SK-N-DZ (cell line): ENCODE measurements around the gene SKP1.

ENCODE experiments used
- DNase-seq: peaks from one replicate; pipeline ENCODE4 v3.0.0-alpha.2; 2015; ENCODE audit warnings: low spot score

Gene SKP1

DNA sequence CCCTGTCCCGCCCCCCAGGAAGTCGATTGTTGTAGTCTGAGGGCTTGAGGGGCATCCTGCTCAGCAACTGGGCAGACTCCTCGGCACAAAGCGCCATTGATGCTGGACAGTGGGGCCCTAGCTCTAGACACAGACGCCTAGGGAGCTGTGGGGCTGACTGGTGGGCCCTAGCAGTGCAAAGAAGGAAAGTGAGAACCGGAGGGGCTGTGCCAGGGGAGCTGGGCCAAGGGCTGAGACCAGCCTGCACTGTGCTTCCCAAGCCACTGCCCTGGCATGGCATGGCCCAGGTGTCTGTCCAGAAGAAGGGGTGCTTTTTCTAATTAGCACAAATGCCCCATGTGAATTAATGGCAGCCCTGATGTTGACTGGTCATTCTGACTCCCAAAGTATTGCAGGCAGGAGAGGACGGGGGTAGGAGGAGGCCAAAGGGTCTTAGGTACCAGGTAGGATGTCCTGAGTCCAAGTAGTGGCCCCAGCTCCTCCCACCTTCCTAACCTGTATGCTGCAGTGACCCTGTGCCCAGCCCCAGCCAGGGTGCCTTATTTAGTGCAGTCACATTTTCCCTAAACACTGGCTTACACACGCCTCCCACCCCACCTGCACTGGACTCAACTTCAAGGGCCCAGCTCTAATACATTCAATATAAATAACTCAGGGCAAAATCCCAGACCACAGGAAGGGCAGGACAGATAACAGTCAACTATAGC lies 46.4 kb downstream of the SKP1 start:
- DNase-seq = no peak

DNA sequence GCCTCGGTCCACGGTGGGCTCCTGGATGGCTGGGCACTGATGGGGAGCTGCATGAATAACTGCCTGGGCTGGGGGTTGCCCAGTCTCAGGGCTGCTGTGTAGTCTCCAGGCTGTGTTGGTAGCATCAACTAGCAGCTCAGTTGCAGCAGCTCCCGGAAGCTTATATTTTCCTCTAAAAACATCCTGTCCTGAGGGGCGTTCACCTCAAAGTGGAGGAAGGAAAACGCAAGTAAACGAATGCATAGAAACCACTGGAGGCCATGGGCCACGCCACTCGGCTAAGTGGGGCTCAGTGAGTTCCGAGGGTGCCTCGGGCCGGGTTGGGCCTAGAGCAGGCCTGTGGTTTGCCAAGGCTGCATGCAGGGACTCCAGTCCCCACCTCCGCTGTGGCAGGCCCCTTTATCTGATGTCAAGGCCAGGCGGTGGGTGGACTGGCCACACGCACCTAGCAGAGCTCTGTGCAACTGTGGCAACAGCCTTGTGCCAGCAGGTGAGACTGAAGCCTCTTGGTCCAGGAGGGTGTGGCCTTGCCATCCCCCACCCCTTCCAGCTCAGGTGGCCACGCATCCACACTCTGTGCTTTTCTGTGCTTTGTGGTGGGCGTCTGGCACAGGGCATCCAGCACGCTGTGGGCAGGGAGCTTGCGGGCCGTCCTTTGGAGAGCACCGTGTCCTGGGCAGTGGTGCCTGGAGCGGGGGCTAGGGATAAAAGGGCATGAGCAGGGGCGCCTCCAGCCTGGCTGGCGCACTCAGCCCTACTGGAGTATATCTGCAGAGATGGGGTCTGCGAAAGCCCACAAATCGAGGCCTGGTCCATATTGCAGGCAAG lies 47.1 kb downstream of the SKP1 start:
- no peak for DNase-seq

DNA sequence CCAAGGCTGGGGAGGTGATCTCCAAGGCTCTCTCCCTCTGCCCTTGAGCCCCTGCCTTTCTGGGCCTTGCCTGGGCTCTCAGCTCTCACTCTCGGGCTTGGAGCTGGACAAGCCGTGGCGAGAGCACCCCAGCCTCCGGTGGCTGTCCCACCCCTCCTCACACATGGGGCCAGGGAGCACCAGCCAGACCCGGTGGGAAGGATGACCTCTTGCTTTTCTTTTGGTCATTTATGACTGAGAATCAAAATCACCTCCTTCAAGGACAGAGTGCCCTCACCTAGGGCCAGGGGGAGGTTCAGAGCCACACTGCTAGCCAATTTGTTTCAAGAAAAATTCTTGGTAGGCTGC lies 48.1 kb downstream of the SKP1 start:
- DNase-seq = no peak

DNA sequence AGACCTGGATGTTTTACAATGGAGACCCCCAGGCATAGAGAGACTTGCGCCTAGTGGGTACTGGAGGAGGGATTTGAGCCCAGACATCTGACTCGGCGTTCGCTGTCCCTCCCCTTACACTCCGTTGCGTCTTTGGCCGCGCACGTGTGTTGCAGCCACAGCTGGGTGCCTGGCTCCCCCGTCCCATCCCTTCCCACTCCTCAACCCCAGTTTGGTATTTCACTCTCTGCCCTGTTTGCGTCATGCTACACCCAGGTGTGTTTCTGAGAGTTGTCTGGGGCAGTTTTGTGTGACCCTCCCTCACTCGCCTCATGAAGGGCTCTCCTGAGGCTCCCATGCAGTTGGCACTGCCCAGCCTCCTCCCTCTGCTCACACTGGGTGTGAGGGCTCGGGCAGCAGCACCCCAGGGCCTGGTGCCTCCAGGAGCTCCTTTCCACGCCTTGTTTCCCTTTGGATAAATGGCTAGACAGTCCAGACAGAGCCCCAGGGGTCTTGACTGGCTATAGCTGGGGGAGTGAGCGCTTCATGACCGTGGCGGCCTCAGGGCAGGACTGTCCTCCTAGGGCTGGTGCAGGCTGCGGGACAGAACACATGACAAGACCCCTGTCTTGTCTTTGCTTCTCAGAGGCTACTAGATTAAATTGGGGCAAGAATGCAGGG lies 48.6 kb downstream of the SKP1 start:
- no peak for DNase-seq

DNA sequence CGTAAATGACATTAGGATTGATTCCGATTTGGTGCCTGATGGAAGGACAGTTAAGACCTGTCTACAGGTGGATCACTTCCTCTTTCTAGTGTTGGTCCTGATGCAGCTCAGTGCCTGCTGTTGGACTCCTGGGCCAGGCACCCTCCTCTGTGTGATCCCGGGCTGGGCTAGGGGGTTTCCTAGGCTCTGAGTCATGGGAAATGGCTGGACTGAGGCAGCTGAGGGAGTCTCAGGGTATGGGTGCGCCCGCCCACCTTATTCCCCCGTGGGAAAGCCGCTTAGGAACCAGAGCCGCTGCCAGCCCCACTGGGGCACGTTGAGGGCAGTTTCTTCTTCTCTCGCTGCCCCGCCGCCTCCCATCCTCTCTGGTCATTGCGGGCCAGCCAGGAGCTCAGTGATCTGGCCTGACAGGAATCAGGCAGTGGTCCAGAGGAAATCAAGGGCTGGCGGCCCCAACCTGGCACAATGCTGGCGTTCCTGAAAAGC lies 49.3 kb downstream of the SKP1 start:
- no peak for DNase-seq

DNA sequence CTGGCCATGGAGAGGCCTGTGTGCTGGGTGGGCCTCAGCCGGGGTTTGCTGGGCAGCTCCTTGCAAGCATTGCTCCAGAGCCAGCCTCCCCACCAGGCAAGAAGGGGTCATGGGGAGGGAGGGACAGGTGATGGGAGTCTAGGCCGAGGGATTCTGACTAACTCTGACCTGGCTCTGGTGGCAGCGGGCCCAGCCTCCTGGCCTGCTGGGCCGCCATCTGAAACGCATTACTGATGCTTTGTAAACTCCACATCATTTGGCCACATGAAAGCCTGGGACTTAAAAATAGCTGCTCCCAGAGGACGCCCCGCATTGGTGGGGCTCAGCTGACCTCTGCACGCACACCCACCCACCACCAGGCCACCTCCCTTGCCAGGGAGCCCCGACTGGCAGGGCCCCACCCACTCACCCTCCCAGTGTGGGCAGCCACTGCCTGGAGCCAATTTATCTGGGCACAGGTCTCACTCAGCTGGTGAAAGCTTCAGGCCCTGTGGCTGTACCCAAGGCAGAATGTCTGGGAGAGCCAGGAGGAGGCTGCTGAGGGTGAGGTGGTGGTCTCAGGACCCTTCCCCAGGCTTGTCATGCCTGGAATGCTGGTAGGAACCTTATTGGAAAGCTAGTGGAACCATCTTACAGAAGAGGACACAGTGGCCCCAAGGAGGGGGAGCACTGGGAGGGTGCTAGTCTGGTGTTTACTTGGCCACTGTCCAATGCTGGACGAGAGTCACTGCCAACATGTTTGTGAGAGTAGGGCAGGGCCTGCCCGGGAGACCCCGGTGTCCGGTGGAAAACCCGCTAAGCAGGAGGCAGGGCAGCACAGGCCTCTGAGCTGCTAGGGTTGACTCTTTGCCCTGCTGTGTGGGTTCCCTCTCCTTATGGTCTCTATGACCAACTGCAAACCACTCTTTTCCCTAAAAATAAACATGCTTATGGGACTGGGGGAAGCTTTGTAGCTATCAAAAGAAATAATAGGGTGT lies 51.4 kb downstream of the SKP1 start:
- DNase-seq = no peak

DNA sequence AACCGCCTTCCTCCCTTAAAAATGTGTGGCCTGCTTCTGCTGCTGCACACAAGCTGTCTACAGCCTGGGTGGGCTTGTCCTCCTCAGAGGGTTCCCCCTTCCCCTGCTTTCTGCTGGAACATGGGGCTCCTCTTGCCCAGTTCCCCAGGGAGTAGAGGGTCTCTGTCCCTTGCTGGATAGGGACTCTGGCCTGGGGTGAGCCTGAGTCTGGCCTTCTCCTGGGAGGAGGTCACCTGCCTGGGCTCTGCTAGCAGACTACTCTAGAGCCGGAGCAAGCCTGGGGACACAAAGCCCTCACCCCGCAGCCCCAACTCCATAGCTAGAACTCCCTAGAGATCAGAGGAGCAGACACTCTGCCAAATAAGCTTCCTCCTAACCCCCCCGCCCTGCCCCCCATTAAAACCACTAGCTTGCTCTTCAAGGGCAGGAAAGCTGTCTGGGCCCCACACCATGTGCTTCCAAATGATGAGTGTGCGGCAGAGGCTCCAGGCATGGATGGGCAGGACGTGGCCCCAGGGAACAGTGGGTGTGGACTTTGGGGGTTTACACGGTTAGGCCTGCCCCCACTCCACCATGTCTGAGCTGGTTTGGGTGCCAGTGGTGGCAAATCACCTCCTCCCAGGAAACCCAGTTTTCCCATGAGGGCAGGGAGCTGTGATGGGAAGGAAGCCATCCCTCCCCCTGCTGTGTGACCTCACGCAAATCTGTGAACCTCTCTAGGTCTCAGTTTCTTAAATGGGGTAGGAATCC lies 52.3 kb downstream of the SKP1 start:
- no peak for DNase-seq

DNA sequence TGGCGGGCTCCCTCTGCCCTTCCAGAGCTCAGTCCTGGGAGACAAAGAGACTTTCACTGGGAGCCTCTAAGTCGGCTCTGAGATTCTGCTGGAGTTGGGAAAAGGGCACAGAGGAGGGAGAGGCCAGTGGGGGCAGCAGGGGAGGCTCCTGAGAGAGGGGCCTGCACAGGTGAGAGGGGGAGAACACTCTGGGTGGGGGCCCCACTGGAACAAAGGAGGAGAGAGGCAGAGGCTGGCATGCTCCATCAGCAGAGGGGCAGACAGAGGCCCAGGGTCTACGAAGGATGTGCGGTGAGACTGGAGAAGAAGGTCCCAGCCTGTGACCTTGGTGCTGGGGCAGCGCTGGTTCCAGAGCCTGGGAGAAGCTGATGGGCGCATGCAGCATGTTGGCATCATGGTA lies 53.4 kb downstream of the SKP1 start:
- DNase-seq = no peak

DNA sequence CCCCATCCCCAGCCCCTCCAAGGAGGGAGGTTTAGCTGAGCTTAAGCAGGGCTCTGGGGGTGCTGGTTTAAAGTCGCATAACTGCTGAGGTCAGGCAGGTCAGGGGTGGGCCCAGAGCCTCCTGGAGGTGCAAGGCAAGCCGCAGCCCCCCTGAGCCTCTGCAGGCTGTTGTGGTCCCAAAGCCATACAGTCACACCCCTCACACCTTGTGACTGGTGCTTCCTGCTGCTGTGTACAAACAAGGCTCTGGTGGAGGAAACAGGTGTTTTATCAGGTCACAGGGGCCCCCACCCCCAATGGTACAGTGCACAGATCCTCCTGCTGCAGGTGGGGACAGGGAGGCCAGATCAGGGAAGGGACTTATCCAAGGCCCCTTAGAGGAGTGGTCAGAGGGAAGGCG lies 54.2 kb downstream of the SKP1 start:
- no peak for DNase-seq

DNA sequence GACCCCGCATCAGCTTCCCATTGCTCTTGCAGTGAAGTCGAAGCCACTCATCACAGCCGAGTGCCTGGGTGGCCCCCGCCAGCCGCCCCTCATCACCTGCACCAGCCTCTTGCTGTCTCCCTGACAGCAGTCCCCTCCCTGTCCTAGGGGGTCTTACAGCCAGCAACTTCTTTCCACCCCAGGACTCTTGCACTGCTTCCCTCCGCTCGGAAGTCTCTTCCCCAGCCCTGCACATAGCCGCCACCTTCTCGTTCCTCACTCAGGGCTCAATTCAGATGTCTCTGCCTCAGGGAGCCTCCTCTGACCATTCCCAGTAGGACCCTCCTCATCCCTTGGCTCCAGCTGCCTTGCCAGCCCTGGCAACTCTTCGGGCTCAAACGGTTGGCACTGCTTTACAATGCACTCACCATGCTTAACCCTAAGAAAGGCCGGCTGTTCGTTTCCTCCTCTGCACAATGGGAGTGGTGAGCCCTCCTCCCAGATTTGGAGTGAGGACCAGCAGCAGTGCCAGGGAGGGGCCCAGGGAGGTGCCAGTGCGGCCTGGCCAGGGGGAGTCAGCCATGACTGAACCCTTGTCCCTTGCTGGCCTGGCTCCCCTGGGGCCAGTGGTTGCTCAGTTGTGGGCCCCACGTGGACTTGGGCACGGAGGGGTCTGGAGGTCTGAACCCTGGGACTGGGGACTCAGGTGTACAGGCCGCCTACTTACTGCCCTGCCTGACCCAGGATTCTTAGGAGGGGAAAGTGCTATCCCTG lies 56.2 kb downstream of the SKP1 start:
- DNase-seq = no peak

DNA sequence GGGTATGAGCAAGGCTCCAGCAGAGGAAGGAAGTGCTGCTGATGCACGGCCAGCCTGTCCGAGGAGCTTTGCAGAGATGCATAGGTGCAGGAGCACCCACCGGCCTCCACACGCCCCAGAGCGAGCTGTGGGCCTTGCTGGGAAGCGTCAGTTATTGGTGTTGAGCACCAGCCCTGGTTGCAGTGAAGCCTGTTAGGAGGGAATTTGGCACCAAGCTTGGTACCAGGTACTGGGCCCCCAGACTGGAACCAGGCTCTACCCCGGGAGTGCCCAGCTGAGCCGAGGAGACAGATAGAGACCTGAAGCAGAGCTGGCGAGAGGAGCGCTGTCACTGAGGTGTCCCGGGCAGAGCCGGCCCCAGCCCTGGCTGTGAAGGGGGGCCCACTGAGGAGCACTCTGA lies 57.0 kb downstream of the SKP1 start:
- DNase-seq = no peak

DNA sequence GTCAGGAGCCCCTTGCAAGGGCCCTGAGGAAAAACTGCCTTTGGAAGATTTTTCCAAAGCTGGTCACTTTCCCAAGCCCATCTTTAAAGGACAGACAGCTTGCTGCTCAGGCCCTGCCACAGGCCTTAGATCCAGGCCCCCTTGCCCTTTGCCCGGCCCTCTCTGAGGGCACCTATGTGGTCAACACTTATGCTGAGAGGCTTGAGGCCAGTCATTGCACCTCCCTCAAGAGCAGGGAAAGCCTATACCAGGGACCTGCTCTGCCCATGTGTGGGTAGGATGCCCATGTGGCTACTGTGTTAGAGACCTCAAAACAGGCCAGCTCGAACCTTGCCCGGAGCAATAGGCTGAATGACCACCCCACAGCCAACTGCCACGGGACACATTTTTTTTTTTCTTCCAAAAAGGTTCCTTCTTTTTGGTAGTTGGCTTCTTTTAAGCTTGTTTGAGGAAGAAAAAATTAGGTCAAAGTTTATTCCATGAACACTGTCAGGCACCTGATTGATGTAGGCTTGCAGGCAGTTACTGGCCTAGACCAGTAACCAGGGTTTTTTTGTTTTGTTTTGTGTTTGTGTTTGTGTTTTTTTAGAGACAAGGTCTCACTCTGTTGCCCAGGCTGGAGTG lies 58.4 kb downstream of the SKP1 start:
- no peak for DNase-seq

DNA sequence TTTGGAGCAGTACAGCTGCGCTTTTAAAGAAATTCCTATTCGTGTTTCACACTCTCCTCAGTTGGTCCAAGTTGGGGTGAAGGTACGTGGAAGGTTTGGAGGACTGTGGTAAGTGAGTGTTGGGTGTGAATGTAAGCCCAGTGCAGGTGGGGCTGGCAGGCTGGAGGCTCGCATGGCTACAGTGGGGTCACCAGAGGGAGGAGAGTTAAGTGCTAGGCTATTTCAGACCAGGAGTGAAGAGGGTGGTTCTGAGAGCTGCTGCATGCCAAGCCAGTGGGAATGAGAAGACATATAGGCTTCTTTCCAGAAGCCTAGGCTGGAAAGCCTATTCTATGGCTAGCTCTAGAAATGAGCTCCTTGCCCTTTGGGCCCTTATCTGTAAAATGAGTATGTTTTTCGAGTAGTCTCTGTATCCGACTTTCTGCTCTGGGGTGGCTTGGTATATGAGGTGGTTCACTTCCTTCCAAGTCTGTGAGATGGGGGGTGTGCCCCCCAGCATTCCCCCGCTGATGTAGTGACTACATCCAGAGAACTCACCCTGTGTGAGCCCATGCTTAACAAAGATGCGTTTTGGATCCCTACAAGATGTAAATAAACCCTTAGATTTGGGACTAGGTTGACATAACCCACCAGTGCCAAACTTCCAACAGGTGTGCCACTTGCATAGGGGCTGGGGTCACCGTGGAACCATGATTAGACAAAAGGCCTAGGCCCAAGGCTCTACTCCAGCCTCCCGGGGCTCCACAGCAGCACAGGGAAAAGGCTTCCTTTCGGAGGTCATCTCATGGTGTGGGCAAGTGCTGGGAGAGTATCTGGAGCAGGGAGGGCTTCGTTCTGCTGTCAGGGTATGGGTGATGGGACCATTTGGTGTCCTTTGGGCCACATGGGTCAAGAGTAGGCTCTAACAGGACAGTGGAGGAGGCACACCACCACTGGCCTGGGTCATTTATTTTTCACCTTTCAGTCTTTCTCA lies 59.7 kb downstream of the SKP1 start:
- no peak for DNase-seq

DNA sequence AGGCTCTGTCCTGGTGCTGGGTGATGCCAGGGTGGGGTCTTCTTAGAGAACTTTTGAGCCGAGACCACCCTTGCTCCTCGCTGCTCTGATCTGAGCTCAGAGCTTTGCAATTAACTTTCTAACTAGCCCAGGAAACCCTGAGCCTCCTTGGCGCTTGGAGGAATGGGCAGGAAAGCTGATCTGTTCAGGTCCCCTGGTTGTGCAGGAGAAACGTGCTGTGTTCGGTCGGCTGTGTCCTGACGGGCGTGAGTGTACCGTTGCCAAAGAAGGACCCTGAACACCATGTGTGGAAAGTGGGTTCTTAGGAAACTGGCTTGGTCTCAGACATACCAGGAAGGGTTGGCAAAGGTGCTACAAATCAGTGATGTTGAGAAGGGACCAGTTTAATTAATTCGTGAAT lies 60.5 kb downstream of the SKP1 start:
- DNase-seq = no peak

DNA sequence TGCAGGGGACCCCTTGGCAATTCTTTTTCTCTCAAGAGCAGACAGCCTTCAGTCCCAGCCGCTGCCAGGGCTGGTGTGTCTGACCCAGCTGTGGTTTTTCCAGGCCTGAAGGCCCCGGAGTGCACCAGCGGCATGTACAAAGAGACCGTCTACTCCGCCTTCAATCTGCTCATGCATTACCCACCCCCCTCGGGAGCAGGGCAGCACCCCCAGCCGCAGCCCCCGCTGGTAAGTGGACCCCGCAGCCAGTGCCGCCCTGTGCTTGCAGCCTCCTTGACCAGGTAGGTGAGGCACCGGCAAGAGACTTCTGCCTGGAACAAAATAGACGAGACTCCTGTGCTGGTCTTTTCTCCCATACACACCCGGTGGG lies 61.0 kb downstream of the SKP1 start:
- no peak for DNase-seq

DNA sequence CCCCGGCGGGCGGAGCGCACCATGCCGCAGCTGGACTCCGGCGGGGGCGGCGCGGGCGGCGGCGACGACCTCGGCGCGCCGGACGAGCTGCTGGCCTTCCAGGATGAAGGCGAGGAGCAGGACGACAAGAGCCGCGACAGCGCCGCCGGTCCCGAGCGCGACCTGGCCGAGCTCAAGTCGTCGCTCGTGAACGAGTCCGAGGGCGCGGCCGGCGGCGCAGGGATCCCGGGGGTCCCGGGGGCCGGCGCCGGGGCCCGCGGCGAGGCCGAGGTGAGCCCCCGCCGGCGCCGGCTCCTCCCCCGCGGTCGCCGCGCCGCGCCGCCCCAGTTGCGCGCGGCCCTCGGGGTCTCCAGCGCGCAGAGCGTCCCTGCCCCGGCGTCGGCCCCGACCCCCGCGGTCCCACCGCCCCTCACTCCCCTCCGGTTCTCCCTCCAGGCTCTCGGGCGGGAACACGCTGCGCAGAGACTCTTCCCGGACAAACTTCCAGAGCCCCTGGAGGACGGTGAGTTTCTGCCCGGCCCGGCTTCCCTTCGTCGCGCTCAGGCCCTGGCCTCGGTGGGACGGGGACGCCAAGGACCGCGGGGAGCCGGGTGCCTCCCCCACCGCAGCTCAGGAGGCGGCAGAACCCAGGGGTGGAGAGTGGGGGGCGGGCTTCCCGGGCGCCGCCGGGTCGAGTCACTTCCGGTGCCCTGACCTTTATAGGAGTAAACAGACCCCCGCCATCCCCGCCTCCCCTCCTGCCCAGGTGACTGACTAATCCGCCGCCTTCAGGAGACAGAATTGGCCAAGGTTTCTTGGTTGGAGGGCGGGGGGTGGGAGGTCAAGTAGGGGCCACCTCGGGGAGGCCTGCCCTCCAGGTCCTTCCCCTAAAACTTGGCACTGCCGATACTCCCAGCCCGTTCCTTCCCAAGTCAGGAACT lies 61.6 kb downstream of the SKP1 start:
- DNase-seq = no peak
